Measurements from ENCODE around the gene WDR7. TPM values are rescaled to one million over a fixed set of nuclear protein-coding genes. Genes with fewer than 3 reads are reported as not detected.

The WDR7 gene
- total RNA-seq, 1 donor from 2014 or later, result 29.3 TPM

DNA sequence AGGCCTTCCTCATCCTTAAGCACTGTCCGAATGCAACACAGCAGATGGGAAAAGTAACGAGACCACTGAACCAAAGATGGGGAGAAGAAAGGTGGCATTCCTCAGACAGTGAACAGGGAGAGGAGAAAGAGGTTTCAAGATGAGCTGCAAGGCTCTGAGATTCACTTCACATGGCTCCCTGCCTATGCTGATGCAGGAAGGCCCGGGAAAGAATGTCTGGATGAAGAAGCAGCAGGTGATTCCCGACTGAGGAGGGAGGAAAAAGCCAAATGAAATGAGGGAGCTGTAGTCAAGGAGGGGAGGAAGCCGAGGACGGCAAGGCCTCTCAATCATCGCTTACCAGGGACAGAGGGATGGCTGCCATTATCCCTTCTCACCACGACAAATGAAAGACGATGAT, 397.2 kb downstream of the WDR7 start:
- TF ChIP-seq, protein P1, sequence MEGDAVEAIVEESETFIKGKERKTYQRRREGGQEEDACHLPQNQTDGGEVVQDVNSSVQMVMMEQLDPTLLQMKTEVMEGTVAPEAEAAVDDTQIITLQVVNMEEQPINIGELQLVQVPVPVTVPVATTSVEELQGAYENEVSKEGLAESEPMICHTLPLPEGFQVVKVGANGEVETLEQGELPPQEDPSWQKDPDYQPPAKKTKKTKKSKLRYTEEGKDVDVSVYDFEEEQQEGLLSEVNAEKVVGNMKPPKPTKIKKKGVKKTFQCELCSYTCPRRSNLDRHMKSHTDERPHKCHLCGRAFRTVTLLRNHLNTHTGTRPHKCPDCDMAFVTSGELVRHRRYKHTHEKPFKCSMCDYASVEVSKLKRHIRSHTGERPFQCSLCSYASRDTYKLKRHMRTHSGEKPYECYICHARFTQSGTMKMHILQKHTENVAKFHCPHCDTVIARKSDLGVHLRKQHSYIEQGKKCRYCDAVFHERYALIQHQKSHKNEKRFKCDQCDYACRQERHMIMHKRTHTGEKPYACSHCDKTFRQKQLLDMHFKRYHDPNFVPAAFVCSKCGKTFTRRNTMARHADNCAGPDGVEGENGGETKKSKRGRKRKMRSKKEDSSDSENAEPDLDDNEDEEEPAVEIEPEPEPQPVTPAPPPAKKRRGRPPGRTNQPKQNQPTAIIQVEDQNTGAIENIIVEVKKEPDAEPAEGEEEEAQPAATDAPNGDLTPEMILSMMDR (IDR thresholded peaks at IDR 0.05; ENCODE audit: borderline replicate concordance), result no peak
- Histone ChIP-seq H3K9me3 (replicated peaks) (peaks cover 24% of the 10 kb centered on the region), H3K27me3 (ENCODE audit: low read depth) (no peaks in the 10 kb centered on the region), H3K4me1 (no peaks in the 10 kb centered on the region), H3K4me3 (no peak overlapping the region), H3K27ac (replicated peaks) (no peak overlapping the region), H3K36me3 (no peaks in the 10 kb centered on the region)
- intact Hi-C loops (cut with micrococcal nuclease), result no loop called here
- DNase-seq, result no peak

- DNase-seq, result no peak
- Histone ChIP-seq H3K4me3 (no peak overlapping the region), H3K4me1 (no peaks in the 10 kb centered on the region), H3K9me3 (replicated peaks) (peaks cover 24% of the 10 kb centered on the region), H3K27me3 (ENCODE audit: low read depth) (no peaks in the 10 kb centered on the region), H3K27ac (replicated peaks) (no peak overlapping the region), H3K36me3 (no peaks in the 10 kb centered on the region)
- TF ChIP-seq, protein P1 (IDR thresholded peaks at IDR 0.05; ENCODE audit: borderline replicate concordance), result no peak
- intact Hi-C loops (cut with micrococcal nuclease), result no loop called here
Measured at GRCh38 chr18:57048859-57049258, 397.7 kb downstream of the WDR7 start.

DNA sequence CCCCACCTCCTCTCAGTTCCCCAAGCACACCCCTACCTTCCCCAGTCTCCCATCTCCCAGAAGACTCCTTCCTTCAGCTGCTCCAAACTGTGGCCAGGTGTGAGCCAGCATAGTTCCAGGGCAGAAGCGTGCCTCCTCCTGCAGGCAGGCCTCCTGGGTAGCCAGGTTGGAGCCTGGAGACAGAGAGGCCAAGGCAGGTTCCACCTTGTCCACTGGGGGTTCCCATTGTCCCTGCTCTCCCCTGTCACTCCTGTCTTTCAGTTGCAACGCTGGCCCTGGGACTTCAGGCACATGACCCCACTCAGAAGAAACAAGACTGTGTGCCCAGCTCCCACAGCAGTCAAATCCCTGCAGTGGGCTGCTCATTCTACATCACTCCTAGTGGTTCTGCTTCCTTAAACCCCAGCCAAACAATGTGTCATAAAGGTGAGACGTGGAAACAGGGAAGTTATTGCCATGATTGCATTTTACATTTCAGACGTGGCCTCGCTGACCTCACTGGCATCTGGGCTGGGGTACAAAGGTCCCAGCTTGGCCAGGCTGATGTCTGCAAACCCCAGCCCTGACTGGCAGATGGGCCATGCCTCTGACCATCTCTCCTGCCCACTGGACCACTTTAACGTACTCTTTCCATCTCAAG, 399.3 kb downstream of the WDR7 start:
- Histone ChIP-seq H3K27ac (replicated peaks) (no peak overlapping the region), H3K27me3 (ENCODE audit: low read depth) (no peaks in the 10 kb centered on the region), H3K4me1 (no peaks in the 10 kb centered on the region), H3K4me3 (no peak overlapping the region), H3K9me3 (replicated peaks) (peaks cover 17% of the 10 kb centered on the region), H3K36me3 (no peaks in the 10 kb centered on the region)
- no peak for DNase-seq
- intact Hi-C loops (cut with micrococcal nuclease), result no loop called here
- TF ChIP-seq, protein P1 (IDR thresholded peaks at IDR 0.05; ENCODE audit: borderline replicate concordance), result no peak

DNA sequence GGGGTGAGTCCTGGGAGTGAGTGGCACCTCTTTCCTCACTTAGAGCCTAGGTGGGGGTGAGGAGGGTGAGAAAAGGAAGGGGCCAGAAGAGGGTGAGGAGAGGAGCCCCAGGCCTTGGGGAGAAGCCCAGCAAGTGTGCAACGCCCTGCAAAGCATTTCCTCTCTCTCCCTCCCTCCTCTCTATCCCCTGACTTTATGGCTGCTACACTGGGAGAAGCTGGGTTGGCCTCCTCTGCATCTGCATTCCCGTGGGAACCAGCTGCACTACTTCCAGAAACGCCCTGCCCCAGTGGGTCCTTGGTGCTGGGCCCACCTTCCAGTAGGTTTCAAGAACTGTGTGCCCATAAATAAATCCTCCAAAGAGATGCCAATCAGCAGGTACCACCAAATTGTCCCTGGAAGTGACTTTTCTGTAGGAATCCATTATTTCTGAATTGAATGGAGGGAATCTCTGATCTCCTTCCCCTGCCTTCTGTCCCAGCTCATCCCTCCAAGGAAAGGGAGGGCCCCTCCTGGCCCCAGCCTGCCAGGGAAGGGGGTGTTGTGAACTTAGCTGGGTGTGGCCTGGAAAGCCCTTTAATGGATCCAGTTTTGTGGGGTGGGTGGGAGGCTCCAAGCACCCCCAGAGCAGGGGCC, 400.0 kb downstream of the WDR7 start:
- TF ChIP-seq, protein P1 (IDR thresholded peaks at IDR 0.05; ENCODE audit: borderline replicate concordance), result no peak
- Histone ChIP-seq H3K4me1 (no peaks in the 10 kb centered on the region), H3K27ac (replicated peaks) (no peak overlapping the region), H3K27me3 (ENCODE audit: low read depth) (no peaks in the 10 kb centered on the region), H3K9me3 (replicated peaks) (peaks cover 10% of the 10 kb centered on the region), H3K36me3 (no peaks in the 10 kb centered on the region), H3K4me3 (no peak overlapping the region)
- intact Hi-C loops (cut with micrococcal nuclease), result no loop called here
- no peak for DNase-seq

DNA sequence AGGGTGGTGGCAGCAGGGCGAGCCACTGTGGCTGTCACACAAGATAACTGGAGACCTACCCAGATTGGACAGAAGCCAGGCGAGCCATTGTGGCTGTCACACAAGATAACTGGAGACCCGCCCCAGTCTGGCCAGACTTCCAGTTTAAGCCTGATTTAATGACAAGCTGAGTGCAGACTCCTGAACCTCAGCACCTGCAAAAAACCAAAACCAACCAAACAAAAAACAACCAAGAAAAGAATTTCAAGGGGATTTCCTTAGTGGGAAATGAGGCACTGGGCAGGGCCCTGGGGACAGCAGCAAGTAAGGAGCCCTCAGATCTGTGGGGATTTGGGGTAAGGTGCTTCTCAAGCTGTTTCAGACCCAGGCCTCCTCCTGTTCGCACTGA, 400.5 kb downstream of the WDR7 start:
- TF ChIP-seq, protein P1 (IDR thresholded peaks at IDR 0.05; ENCODE audit: borderline replicate concordance), result no peak
- no peak overlapping the region for H3K27ac ChIP-seq (replicated peaks)
- no peaks in the 10 kb centered on the region for H3K36me3 ChIP-seq
- H3K4me1 ChIP-seq, result no peaks in the 10 kb centered on the region
- DNase-seq, result no peak
- no peak overlapping the region for H3K4me3 ChIP-seq
- H3K27me3 ChIP-seq (ENCODE audit: low read depth), result no peaks in the 10 kb centered on the region
- H3K9me3 ChIP-seq (replicated peaks), result peaks cover 5% of the 10 kb centered on the region
- intact Hi-C loops (cut with micrococcal nuclease), result no loop called here

Measured in left ventricle myocardium inferior (tissue), 1 donor.